GM13977 (cell line): ENCODE measurements around the gene FHIP1B.
A peak's percentile ranks its signal among the peaks of the same experiment; 100 is the strongest.
"Not testable (repeated sequence)": the region's sequence is repeated elsewhere in the genome, so short reads cannot be mapped to it uniquely, and the experiment has no call there.

Source experiments
- DNase-seq: peaks from one replicate; pipeline ENCODE4 v3.0.0; 2012; ENCODE audit warnings: low spot score
- in situ Hi-C: fragments of 300-500 bp; cut with MboI; formaldehyde crosslinking; loops from one replicate; pipeline ENCODE4 v1.12.0; 2022; ENCODE audit warnings: low sequenced_read_pairs, low pct_unique_long_range_greater_than_20kb, mixed read lengths, inconsistent platforms; ENCODE audit not compliant: unreplicated experiment
- TF ChIP-seq, protein P1 (sequence below): IDR thresholded peaks from 2 replicates; pipeline ENCODE4 v1.5.1; 2012; ENCODE audit warnings: mild to moderate bottlenecking, control low read depth; ENCODE audit not compliant: insufficient read depth; ENCODE audit errors: extremely low read depth, missing control alignments

The FHIP1B gene

DNA sequence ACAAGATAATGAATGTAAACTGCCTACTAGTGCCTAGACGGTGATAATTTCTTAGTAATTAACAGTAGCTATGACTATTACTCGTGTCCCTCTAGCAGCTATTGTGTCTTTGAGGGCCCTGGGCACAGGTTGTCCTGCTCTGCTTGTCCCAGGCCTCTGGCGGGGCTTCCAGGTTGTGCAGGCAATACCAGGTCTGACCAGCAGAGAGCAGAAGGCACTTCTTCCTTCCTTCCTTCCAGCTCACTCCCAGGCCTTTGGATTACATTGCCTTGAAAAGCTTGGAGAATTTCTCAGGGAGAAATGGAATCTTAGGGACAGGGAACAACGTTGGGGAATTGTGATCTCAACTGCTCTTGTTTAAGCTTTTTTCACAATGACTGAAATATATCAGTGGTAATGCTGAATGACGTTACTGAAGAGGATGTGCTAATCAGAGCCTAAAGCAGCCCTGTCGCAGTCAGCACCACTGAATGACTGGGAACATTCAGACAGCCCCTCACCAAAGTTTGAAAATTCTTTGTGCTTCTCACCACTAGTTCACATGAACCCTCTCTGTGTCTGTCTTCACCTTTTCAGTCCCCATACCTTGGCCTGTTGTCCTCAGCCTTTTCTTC, 16.8 kb upstream of the FHIP1B start:
- peak; percentile 65 for DNase-seq
- in situ Hi-C loops, result no loop called here

DNA sequence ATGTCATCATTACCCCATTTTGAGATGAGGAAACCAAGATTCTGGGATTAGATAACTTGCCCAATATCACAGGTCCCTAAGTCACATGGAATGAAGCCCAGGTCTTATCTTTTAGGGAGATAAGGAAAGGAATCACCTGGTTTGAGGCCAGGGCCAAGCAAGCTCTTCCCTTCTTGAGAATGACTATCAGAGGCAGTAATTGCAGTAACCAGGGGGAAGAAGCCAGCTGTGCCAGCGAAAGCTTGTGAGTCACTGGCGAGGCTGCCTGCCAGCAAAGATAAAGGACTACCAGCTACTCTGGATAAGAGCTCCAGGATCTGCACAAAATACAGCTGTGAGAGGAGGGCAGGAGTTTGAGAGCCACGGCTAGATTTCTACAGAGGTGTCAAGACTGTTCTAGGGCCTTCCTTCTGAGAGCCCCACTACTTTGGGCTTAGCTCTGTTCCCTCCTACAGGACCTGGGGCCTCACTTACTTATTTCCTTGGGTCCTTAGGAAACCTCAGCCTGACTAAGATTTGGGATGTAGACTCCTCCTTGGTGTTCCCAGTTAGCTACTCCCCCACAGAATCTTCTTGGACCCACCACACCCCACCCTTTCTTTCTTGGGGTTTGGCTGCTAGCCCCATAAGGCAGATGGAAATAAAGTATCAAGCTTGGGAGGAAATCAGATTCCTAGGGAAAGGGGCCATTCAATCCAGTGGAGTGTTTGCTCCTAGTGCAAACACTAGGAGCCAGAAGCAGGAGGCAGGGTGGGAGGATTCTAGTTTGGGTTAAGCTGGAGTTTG, 15.5 kb upstream of the FHIP1B start:
- TF ChIP-seq, protein P1, sequence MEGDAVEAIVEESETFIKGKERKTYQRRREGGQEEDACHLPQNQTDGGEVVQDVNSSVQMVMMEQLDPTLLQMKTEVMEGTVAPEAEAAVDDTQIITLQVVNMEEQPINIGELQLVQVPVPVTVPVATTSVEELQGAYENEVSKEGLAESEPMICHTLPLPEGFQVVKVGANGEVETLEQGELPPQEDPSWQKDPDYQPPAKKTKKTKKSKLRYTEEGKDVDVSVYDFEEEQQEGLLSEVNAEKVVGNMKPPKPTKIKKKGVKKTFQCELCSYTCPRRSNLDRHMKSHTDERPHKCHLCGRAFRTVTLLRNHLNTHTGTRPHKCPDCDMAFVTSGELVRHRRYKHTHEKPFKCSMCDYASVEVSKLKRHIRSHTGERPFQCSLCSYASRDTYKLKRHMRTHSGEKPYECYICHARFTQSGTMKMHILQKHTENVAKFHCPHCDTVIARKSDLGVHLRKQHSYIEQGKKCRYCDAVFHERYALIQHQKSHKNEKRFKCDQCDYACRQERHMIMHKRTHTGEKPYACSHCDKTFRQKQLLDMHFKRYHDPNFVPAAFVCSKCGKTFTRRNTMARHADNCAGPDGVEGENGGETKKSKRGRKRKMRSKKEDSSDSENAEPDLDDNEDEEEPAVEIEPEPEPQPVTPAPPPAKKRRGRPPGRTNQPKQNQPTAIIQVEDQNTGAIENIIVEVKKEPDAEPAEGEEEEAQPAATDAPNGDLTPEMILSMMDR, result no peak
- DNase-seq, result no peak
- in situ Hi-C loops, result no loop called here

More for the DNA sequence above, 16.8 kb upstream of the FHIP1B start:
- TF ChIP-seq, protein P1, result peak; percentile 80

DNA sequence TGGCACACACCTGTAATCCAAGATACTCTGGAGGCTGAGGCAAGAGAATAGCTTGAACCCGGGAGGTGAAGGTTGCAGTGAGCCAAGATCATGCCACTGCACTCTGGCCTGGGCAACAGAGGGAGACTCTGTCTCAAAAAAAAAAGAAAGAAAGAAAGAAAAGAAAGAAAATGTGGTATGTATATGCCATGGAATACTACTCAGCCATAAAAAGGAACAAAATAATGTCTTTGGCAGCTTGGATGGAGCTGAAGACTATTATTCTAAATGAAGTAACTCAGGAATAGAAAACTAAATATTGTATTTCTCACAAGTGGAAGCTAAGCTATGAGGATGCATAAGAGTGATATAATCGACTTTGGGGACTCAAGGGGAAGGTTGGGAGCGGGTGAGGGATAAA, 14.5 kb upstream of the FHIP1B start:
- DNase-seq, in situ Hi-C loops: not testable (repeated sequence)

DNA sequence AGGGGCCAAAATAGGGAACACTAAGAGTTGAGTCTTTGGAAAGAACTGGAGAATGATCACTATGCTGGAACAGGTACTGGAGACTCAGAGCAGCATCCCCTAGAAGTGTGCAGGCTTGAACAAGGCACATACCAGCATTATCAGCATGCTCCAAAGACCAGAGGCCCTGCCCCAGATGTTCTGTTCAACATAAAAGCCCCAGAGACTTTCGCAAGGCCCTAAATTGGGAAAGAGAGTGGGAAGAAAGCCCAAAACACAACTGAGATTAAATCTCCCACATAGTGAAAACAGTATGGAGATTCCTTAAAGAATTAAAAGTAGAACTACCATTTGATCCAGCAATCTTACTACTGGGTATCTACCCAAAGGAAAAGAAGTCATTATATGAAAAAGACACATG, 13.8 kb upstream of the FHIP1B start:
- no peak for DNase-seq
- in situ Hi-C loops, result no loop called here
- TF ChIP-seq, protein P1, result no peak

DNA sequence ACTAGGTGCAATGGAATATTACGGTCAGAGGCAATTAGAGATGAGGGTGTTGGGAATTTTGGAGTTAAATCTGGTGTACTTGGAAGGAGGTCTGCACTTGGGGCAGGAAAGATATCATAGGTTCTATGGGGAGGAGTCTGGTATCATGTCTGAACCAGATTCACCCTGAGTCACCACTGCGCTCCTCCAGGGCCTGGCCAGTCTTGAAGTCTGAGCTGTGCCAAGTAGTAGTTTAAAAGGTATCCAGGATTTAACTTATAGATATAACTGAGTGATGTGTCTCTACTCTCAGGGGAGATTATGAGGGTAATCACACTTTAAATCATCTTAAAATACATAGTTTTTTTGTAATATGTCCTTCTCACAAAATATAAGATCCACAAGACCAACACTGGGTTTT, 11.1 kb upstream of the FHIP1B start:
- no peak for DNase-seq
- in situ Hi-C loops, result no loop called here
- TF ChIP-seq, protein P1, result no peak

DNA sequence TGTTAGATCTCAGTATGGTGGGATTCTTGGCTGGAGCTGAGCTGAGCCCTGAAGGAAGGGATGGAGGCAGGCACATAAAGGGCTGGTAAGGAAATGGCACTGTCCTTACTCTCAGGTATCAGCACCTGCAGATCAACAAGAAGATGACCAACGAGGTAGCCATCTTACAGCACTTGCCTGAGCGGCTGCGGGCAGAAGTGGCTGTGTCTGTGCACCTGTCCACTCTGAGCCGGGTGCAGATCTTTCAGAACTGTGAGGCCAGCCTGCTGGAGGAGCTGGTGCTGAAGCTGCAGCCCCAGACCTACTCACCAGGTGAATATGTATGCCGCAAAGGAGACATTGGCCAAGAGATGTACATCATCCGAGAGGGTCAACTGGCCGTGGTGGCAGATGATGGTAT, 6.9 kb upstream of the FHIP1B start:
- DNase-seq, result no peak
- in situ Hi-C loops, result no loop called here
- TF ChIP-seq, protein P1, result no peak

DNA sequence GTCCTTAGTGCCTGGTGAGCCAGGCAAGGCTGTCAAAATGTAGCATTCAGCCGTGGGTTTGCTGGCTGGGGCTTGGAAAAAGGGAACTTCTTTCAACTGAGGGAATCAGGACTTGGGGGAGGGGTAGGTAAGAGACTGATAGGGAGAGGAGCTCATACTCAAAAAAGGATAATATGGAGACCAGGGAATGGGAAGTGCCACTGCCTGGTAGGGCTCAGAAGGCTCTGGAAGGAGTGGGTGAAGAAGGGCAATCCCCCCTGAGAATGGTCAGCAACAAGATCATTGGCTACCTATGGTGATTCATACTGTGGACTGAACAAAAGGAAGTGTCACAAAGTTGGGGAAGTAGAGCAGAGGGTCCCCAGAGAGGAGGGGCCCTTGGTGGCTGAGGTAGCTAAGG, 6.3 kb upstream of the FHIP1B start:
- TF ChIP-seq, protein P1, result no peak
- in situ Hi-C loops, result no loop called here
- DNase-seq, result no peak
